PC-3 (cell line): ENCODE results near the gene NPAS2. TPM values are rescaled to one million over a fixed set of nuclear protein-coding genes. Genes with fewer than 3 reads are reported as not detected.

ENCODE experiments used
- ATAC-seq: fragments of 200-7000 bp; cut with Tn5 transposase; 2 replicates; pipeline ENCODE4 v1.9.1; 2020; ENCODE audit warnings: mild to moderate bottlenecking, moderate library complexity
- BruUV-seq: library from RNA; stranded (reverse); fragments of 400-500 nt; replicated peaks from 2 replicates; lab custom pipeline; 2021; lab: Mats Ljungman, UMichigan
- CTCF ChIA-PET: fragments of 300-600 bp; sonication (Branson Sonifier 250); formaldehyde crosslinking; loops from one replicate; lab custom pipeline; 2022; ENCODE audit warnings: antibody characterized with exemption; lab: Charles Lee
- POLR2A ChIA-PET: fragments of 300-600 bp; sonication (Branson Sonifier 250); formaldehyde crosslinking; loops from one replicate; lab custom pipeline; 2022; ENCODE audit warnings: antibody characterized with exemption; ENCODE audit not compliant: unreplicated experiment; lab: Charles Lee
- DNase-seq: peaks from one replicate; pipeline ENCODE4 v3.0.0-alpha.2; 2015
- H2AFZ ChIP-seq: fragments of 300-600 bp; sonication (generic); 2 replicates; pipeline ENCODE4 v1.6.0; 2016; ENCODE audit warnings: antibody characterized with exemption, low read length
- H3F3A ChIP-seq: fragments of 300-600 bp; sonication (generic); one replicate; pipeline ENCODE4 v1.6.0; 2017; ENCODE audit warnings: antibody characterized with exemption, low read length, control low read depth, mild to moderate bottlenecking; ENCODE audit not compliant: unreplicated experiment
- H3K27ac ChIP-seq: fragments of 300-600 bp; sonication (generic); 2 replicates; pipeline ENCODE4 v1.5.1; 2016; ENCODE audit warnings: mild to moderate bottlenecking, low read length
- H3K27me3 ChIP-seq: fragments of 300-600 bp; sonication (generic); 2 replicates; pipeline ENCODE4 v1.6.1; 2016; ENCODE audit warnings: low read length, mixed read lengths
- H3K36me3 ChIP-seq: fragments of 300-600 bp; sonication (generic); 2 replicates; pipeline ENCODE4 v1.6.1; 2016; ENCODE audit warnings: low read depth, mixed run types, low read length, mixed read lengths
- H3K4me1 ChIP-seq: fragments of 300-600 bp; sonication (generic); 2 replicates; pipeline ENCODE4 v1.5.1; 2016; ENCODE audit warnings: low read length; ENCODE audit not compliant: insufficient read depth
- H3K4me2 ChIP-seq: fragments of 300-600 bp; sonication (generic); 2 replicates; pipeline ENCODE4 v1.6.0; 2016; ENCODE audit warnings: low read length
- H3K4me3 ChIP-seq: fragments of 300-600 bp; sonication (generic); 2 replicates; pipeline ENCODE4 v1.5.1; 2016; ENCODE audit warnings: mild to moderate bottlenecking, low read length, mixed read lengths
- H3K79me2 ChIP-seq: fragments of 300-600 bp; sonication (generic); 2 replicates; pipeline ENCODE4 v1.6.1; 2017; ENCODE audit warnings: low read length, mixed read lengths
- H3K9ac ChIP-seq: fragments of 300-600 bp; sonication (generic); 2 replicates; pipeline ENCODE4 v1.6.0; 2016; ENCODE audit warnings: mild to moderate bottlenecking, low read length
- H3K9me2 ChIP-seq: fragments of 300-600 bp; sonication (generic); replicated peaks from 2 replicates; pipeline ENCODE4 v1.6.1; 2016; ENCODE audit warnings: mixed run types, low read length, mixed read lengths
- H3K9me3 ChIP-seq: fragments of 300-600 bp; sonication (generic); 2 replicates; pipeline ENCODE4 v1.6.1; 2016; ENCODE audit warnings: low read length, mixed read lengths
- H4K20me1 ChIP-seq: fragments of 300-600 bp; sonication (generic); 2 replicates; pipeline ENCODE4 v1.6.1; 2016; ENCODE audit warnings: low read length, mixed read lengths
- EZH2 ChIP-seq: fragments of 300-600 bp; sonication (generic); IDR thresholded peaks from one replicate; pipeline ENCODE4 v1.6.1; 2017; ENCODE audit warnings: antibody characterized with exemption, mild to moderate bottlenecking, low read length; ENCODE audit not compliant: unreplicated experiment
- EZH2phosphoT487 ChIP-seq: fragments of 300-600 bp; sonication (generic); IDR thresholded peaks from 2 replicates; pipeline ENCODE4 v1.6.1; 2018; ENCODE audit warnings: mild to moderate bottlenecking, antibody characterized with exemption, low read length, borderline replicate concordance
- intact Hi-C: fragments of 100-400 bp; cut with micrococcal nuclease; formaldehyde crosslinking; loops from 2 replicates; pipeline ENCODE4 v1.9.0; 2023
- total RNA-seq: library from RNA; depleted of rRNA; stranded (reverse); fragments of >200 nt; gene quantifications from 2 replicates; pipeline ENCODE4 v1.2.3, GENCODE V29; 2014
- TF ChIP-seq, protein P1 (sequence below): fragments of 300-600 bp; sonication (generic); conservative IDR thresholded peaks from 2 replicates; pipeline ENCODE4 v1.5.1; 2017; ENCODE audit warnings: antibody characterized with exemption, low read depth, mild to moderate bottlenecking, low read length

The NPAS2 gene
- total RNA-seq, 1 experiment from 2014 or later: 55.4 TPM

DNA sequence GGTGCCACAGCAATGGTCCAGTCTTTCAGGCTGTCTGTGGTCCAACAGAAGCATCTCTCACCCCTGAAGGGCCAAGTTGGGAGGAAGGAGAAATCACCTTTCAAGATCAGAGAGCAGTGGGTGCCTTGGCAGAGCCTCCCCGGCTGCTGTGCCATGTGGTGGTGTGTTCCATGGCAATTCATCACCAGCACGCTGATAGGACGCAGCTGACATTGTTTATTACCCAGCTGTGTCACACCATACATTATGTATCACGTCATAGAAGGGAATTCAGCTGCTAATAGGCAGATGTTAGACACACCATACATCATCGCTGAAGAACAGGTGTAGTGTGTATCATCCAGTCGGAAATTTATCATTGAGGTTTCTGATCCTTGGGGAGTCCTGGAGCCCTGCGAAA lies 152.5 kb downstream of the NPAS2 start:
- intact Hi-C loops: no loop called here
- Histone ChIP-seq H4K20me1 (no peaks in the 10 kb centered on the region), H3K9ac (no peak overlapping the region), H3K79me2 (no peaks in the 10 kb centered on the region), H3K4me3 (no peak overlapping the region), H3K4me1 (no peaks in the 10 kb centered on the region), H3K36me3 (peaks cover 53% of the 10 kb centered on the region), H2AFZ (no peak overlapping the region), H3K27me3 (no peaks in the 10 kb centered on the region), H3K9me3 (no peaks in the 10 kb centered on the region), H3K4me2 (no peak overlapping the region), H3K27ac (no peak overlapping the region), H3F3A (no peaks in the 10 kb centered on the region), H3K9me2 (no peaks in the 10 kb centered on the region)
- DNase-seq (no peak), ATAC-seq (no peak)
- ChIA-PET POLR2A (no interaction called here), CTCF (no interaction called here)
- no TSS peak for BruUV-seq
- TF ChIP-seq EZH2phosphoT487 (no peak), EZH2 (no peak)
- TF ChIP-seq, protein P1, sequence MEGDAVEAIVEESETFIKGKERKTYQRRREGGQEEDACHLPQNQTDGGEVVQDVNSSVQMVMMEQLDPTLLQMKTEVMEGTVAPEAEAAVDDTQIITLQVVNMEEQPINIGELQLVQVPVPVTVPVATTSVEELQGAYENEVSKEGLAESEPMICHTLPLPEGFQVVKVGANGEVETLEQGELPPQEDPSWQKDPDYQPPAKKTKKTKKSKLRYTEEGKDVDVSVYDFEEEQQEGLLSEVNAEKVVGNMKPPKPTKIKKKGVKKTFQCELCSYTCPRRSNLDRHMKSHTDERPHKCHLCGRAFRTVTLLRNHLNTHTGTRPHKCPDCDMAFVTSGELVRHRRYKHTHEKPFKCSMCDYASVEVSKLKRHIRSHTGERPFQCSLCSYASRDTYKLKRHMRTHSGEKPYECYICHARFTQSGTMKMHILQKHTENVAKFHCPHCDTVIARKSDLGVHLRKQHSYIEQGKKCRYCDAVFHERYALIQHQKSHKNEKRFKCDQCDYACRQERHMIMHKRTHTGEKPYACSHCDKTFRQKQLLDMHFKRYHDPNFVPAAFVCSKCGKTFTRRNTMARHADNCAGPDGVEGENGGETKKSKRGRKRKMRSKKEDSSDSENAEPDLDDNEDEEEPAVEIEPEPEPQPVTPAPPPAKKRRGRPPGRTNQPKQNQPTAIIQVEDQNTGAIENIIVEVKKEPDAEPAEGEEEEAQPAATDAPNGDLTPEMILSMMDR: no peak

DNA sequence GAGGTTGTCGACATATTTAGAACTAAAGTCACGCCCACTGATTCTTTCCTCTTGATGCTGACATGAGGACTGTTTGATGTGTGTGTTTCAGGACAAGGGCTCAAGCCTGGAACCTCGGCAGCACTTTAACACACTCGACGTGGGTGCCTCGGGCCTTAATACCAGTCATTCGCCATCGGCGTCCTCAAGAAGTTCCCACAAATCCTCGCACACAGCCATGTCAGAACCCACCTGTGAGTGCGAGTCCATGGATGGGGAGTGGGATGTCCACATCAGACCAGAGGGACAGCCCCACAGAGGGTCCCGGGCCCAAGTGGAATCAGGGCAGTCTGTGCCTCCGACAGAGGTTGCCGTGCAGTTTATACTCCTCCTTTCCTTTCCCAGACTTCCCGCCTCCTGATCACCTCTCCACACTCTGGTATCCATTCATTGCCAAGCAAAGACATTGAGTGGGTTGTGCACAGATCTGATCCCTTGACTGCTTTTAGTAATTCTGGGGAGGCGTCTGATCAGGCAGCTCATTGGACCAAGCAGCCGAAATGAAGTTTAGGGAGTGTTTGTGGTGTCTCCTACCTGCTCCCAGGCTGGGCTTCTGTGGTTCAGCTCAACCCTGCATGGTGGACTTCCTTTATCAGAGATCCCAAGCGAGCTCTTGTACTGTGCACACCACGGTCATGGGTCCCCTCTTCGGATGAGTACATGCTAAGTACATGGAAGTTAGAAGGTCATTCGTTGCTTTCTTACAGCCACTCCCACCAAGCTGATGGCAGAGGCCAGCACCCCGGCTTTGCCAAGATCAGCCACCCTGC lies 155.0 kb downstream of the NPAS2 start:
- no peak for TF ChIP-seq EZH2
- TF ChIP-seq EZH2phosphoT487: no peak
- TF ChIP-seq, protein P1: no peak
- Histone ChIP-seq H3K36me3 (peaks cover 39% of the 10 kb centered on the region), H3K9ac (no peak overlapping the region), H3K4me3 (no peak overlapping the region), H3K9me3 (no peaks in the 10 kb centered on the region), H3K27me3 (no peaks in the 10 kb centered on the region), H4K20me1 (no peaks in the 10 kb centered on the region), H3K79me2 (no peaks in the 10 kb centered on the region), H2AFZ (no peak overlapping the region), H3K4me1 (no peaks in the 10 kb centered on the region), H3K9me2 (no peaks in the 10 kb centered on the region), H3K27ac (no peak overlapping the region), H3K4me2 (no peak overlapping the region), H3F3A (no peaks in the 10 kb centered on the region)
- ChIA-PET POLR2A (no interaction called here), CTCF (no interaction called here)
- DNase-seq (no peak), ATAC-seq (no peak)
- BruUV-seq: no TSS peak
- intact Hi-C loops: no loop called here

DNA sequence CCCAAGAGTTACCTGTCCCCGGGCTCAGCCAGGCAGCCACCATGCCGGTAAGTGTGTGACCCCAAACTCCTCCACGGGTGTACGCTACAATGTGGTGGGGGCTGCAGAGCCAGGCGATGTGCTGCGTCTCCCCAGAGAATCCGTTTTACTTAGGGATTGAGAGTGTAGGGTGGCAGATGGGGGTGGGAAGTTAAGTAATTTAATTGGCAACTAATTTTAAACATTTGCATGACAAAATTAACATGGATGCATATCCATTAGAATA lies 155.5 kb downstream of the NPAS2 start:
- Histone ChIP-seq H3K27me3 (no peaks in the 10 kb centered on the region), H3K36me3 (peaks cover 39% of the 10 kb centered on the region), H3K9me2 (no peaks in the 10 kb centered on the region), H3K27ac (no peak overlapping the region), H2AFZ (no peak overlapping the region), H3K4me3 (no peak overlapping the region), H3F3A (no peaks in the 10 kb centered on the region), H3K9ac (no peak overlapping the region), H4K20me1 (no peaks in the 10 kb centered on the region), H3K9me3 (no peaks in the 10 kb centered on the region), H3K79me2 (no peaks in the 10 kb centered on the region), H3K4me1 (no peaks in the 10 kb centered on the region), H3K4me2 (no peak overlapping the region)
- DNase-seq (no peak), ATAC-seq (no peak)
- TF ChIP-seq, protein P1: no peak
- no peak for TF ChIP-seq EZH2
- TF ChIP-seq EZH2phosphoT487: no peak
- CTCF ChIA-PET: no interaction called here
- intact Hi-C loops: no loop called here
- no TSS peak for BruUV-seq
- POLR2A ChIA-PET: no interaction called here
